Measurements from ENCODE around the gene DNAJA2.

DNA sequence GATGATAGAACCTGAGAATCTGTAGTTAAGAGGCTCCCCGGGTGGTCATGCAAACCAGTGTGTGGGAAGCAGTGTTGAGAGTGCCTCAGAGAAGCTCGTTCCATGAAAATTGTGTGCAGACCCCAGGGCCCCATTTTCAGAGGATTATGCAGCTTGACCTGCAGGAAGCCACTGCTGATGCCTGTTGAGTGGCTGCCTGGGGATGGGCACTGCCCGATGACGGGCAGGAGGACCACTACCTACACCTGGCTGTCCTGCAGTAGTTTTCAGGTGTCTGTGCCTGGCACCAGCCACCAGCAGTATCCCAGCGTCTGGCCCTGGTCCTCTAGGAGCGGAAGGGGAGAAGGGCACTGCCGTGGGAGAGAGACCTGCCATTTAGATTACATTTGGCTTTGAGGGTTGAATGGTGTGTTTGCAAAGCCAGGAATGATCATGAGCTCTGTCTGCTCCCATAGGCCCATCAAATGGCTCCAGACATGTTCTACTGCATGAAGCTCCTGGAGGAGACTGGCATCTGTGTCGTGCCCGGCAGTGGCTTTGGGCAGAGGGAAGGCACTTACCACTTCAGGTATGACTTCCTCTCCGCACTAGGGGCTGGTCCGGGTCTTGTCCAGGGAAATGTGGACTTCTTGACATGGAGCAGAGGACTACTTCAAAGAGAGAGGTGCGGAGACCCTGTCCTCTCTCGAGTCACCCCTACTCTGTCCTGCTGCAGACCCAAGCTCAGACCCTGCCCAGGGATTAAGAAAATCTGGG lies 46.8 kb downstream of the DNAJA2 start:
- TF ChIP-seq, protein P1, sequence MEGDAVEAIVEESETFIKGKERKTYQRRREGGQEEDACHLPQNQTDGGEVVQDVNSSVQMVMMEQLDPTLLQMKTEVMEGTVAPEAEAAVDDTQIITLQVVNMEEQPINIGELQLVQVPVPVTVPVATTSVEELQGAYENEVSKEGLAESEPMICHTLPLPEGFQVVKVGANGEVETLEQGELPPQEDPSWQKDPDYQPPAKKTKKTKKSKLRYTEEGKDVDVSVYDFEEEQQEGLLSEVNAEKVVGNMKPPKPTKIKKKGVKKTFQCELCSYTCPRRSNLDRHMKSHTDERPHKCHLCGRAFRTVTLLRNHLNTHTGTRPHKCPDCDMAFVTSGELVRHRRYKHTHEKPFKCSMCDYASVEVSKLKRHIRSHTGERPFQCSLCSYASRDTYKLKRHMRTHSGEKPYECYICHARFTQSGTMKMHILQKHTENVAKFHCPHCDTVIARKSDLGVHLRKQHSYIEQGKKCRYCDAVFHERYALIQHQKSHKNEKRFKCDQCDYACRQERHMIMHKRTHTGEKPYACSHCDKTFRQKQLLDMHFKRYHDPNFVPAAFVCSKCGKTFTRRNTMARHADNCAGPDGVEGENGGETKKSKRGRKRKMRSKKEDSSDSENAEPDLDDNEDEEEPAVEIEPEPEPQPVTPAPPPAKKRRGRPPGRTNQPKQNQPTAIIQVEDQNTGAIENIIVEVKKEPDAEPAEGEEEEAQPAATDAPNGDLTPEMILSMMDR (IDR thresholded peaks at IDR 0.05), result no peak
- no peak for TF ChIP-seq POLR2A (IDR thresholded peaks at IDR 0.05)

Measured in thyroid gland (tissue), 4 donors.